OCI-M1 (cell line): Measurements from ENCODE around the gene TRMT61A.

Experiments used
- DNase-seq: peaks from one replicate; lab custom pipeline; 2025; lab: John Stamatoyannopoulos, UW

The TRMT61A gene

DNA sequence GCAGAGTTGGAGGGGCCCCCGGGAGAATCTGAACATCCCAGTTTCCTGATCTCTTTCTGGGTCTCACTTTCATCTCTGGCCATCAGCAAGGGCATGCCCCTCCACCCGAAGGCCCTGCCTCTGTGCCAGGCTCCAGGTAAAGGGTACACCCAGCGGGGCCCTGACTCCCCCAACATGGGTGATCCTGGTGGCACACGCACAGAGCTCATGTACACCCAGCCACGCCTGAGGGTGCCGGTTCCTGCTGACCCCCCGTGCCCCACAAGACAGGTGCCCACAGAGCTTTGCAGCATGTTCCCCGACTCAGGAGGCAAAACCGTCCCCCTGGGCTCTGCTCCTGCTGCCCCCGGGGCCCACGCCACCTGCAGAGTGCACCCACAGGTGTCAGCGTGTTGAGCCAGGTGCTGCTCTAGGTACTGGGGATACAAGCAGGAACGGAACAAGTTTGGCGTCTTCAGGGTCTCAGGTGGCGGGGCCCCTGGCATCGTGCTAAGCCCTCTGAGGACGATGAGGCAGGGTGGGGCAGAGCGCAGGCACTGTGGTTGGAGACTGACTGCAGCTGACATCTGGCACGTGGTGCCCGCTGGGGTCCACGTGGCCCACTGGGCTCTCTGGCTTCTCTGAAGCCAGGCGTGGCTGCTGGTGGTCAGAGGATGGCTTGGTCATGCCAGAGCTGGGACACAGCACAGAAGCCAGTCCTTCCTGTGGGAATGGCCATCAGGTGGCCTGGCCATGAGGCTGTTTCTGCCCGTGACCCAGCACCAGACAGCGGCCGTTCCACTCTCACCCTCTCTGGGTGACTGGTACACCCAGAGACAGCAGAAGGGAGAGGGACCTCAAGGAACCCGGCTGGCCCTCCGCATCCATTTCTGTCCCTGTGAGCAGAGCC is 19.7 kb downstream of the TRMT61A start:
- DNase-seq: no peak

DNA sequence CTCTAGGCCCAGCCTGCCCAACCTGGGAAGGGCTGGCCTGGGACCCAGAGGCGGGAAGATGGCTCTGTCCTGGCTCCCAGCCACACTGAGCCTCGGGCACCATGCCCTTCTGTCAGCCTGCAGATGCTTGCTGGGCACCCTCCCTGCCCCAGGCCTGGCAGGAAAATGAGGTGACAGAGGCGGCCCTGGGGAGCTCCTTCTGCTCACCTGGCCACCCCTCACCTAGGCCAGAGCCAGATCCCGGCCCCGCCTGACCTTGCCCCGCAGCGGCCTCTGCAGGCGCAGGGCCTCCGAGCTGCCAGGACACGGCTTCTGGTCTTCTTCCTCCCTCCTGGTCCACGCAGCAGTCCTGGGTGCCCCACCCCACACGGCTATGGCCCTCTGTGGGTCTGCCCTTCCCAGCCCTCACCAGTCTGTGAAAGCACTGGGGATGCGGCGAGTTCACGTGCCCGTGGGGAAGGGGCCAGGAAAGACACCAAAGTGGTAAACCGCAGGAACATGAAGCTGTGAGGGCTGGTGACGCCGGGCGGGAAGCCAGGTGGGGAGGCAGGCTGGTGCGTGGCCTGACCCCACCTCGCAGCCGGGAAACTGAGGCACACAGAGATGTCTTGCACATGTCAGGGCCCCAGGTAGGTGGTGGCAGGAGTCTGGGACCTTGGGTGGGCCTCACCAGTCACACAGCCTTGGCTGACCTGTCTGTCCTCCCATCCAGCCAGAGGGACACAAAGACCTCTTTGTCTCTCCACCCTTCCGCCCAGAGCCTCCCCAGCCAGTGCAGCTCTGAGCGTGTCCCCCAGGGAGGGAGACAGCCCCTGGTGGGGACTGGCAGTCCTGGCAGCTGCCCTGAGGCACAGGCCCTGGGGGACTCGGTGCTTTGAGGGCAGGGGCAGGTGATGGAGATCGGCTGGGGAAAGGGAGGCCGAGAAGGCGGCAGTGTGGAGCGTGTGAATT is 20.6 kb downstream of the TRMT61A start:
- no peak for DNase-seq

DNA sequence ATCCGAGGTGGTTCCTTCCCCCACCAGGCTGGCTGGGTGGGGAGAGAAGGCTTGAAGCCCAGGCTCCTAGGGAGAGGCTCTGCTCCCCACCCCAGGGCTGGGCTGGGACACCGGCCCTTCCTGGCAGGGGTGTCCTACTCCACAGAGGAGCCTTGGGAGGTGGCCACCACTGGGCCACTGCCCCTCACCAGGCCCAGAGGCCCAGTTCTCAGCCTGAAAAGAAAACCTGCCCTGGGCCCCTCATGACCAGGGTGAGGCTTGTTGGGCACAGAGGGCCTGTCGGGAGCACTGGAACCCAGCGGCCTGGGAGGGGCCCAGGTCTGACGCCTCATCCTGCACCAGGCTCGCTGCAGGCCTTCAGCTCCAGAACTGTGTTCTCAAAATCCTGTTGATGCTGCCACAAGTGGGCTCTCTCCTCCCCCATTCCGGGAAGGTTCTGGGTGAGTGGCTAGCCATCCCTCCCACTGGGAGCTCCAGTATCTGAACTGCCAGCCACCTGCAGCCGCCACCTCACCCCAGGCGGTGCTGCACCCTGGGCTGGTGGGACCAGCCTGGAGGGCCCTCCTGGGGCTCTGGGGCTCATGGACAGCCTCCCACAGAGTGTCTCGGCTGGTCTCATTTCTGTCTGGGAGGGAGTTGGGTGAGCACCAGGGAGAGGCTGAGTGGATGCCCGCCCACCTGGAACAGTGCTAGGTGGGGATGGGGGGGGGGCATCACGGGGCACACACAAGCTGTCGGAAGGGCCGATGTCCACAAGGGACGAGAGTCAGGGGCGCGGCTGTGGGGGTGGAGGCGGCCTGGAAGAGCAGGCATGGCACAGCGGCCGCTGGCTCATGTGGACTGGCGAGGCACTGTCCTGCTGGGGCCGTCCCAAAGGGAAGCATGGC is 21.7 kb downstream of the TRMT61A start:
- no peak for DNase-seq

DNA sequence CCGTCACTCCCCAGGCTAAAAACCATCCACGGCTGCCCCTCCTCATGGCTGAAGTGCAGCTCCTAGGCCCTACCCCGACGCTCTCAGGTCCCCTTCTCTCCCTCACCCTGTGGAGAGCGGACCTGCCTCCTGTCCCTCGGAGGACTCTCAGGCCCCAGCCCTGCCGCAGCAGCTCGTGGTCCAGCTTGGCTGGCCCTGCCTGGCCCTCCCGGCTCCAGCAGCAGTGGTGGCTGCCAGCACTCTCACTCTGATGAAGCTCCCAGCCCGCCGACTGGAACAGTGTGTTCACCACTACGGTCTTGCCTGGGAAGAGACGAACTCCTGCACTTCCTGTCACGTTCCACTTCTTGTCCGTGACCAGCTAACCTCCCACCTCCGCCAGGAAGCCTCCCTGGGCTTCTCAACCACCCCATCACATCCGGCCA is 22.4 kb downstream of the TRMT61A start:
- no peak for DNase-seq

DNA sequence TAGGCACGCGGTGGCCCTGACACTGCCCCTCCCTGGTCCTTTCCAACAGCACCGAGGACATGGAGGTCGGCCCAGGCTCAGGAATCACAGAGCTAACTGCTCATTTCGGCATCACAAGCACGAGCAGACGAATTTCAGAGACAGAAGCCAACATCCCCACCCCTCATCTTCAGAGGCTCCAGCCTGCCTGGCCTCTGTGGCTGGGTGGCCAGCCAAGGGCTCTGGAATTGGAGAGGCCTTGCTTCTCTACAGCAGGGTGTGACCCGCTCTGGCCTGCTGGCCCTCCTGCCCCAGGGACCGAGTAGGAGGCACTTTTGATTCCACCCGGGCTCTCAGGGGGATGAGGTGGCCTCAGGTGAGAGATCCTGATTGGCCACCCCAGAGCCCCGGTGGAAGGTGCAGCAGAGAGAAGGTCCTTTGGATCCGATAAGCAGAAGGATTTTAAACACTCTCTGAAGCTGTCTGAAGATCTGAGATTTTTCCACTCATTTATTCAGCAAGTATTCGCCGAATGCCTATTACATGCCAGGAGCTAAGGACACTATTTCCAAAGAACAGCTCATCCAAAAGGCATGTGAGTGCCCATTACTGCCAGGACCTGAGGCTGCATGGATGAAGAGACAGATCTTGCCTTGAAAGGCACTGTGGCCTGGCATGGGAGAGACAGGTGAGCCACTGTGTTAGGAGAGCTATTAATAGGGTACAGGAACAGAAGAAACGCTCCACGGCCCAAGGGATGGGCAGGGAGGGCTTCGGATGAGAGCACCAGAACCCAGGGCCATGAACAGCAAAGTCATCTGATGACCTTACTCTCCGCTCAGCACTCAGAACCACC is 23.2 kb downstream of the TRMT61A start:
- no peak for DNase-seq

DNA sequence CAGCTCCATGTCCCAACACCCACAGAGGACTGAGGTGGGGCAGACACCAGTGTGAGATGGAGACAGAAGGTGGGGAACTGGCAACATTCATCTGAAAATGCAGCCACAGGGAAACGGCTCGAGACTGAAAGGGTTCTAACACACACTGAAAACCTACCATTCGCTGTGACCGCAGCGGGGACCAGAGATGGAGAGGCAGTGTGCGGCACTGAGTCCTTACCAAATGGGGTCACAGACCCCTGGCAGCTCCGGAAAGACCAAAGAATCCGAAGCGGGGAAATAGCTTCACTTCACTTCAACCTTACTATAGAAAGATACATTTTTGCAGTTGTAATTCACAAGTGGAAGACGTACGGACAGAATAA is 23.8 kb downstream of the TRMT61A start:
- DNase-seq: no peak

DNA sequence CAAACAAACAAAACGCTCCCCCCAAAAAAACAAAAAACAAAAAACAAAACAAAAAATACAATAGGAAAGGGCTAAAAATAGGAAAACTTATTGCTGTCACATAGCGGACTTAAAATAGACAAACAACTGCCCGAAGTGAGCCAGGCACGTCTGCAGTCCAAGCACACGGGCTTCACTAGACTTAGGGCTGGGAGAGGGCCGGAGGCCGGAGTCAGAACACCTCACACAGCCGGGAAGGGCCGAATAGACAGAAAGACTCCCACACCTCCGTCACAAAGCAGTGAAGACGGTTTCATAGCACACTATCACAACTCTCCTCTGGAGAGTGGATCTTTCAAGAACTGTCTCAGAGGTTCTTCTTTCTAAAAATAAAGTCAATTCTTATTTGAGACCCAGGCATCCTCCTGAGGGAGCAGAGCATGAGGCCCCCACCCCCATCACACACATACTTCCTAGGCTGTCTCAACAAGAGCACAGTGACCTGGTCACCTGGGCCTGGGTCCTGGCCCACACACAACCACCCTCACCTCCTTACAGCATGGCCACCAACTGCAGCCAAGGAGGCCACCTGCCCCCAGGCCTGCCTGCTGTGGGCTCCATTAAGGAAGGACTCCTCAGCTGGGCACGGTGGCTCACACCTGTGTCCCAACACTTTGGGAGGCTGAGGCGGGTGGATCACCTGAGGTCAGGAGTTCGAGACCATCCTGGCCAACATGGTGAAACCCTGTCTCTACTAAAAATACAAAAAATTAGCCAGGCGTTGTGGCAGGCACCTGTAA is 26.8 kb downstream of the TRMT61A start:
- no peak for DNase-seq

DNA sequence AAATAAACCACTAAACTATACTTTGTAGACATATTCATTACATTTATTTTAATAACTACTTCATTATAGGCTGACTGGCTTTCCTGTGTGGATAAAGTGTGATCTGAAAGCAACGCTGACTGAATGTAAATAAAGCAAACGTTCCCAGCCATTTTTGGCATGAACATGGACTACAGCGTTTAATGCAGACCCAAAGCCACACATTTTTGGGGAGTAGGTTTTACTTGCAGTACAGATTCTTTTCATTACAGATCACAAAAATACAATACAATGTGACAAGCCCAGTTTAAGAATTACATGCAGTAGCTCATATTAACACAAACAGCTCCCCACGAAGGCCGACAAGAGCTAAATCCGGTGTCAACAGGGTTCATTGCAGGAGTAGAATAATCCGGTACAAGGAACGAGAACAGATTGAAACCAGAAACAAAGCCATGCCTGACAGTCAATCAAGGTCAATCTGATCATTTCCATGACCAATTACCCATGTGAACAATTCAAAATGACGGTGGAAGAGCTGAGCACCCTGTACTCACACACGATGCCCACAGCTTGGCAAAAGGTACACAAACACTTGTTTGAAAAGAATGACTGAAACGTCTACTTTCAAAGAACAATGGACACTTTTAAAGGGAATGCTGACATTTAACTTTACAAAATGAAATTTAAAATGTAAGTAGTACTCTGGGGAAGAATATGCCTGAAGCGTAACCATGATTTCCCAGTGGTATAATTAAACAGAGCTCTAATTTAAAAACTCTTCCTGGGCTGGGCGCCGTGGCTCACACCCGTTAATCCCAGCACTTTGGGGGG is 28.2 kb downstream of the TRMT61A start:
- DNase-seq: no peak

DNA sequence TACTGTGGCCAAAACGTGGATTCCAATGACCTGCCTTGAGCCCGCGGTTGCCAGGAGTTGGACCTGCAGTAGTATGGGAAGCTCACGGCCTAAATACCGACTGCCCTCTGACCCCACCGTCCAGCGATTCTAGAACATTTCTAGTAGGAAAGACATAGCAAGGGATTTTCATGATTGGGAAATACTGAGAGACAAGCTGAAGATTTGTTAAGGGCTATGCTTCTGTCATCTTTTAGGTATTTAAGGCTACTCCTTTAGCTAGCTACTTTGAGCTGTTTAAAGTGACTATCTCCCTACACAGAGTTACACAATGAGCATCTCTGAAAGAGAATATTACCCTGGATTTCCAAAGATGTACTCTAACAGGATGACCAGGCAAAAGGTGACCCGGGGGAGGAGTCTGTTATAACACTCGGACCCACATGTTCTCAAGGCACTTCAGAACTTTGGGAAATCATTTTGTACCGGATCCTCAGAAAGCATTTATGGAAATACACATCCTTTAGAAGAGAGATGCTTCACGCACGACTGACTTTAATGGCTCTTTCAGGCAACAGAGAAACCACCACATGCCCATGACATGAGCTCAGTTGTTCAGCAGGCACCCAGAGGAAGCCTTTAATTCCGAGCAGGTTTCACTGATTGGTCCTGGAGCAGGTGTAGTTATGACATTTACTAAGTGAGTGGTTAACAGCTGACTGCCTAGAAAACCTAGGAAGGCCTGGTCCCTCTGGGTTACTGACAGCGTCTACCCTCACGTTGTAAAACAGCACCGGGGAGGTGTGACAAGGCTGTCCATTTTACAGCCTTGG is 29.3 kb downstream of the TRMT61A start:
- DNase-seq: no peak

DNA sequence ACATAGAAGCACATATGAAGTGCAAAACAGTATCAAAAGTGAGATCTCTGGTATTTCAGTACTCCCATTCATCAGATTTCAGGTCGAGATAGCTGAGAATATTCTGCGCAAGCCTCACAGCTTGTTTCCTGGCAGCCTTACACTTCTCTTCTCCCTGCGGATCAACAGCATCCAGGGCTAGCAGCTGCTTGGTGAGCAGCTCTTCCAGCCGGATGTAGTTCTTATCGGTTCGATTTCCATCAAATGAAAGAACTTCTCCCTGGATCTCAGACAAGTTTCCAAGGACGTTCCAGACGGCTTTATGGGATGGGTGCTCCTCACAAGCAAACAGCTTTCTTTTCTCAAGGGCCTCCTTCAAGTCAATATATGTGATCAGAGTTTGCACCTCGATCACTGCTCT is 30.8 kb downstream of the TRMT61A start:
- DNase-seq: no peak

DNA sequence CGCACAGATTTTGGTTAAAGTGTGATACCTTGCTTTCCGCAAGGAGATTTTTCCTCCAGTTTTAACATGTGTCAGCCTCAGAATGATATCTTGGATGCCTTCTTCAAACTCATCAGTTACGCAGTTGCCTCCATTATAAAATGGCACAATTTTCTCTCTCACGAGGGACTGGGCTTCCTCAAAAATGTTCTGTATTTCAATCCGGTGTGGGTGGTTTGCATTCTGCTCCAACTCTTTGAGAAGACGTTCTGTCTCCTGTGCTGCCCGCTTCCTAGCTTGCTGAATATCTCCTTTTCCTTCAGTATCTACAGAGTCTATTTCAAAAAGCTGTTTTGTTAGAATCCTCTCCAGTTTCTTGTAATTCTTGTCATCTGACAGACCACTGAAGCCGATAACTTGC is 31.7 kb downstream of the TRMT61A start:
- no peak for DNase-seq

DNA sequence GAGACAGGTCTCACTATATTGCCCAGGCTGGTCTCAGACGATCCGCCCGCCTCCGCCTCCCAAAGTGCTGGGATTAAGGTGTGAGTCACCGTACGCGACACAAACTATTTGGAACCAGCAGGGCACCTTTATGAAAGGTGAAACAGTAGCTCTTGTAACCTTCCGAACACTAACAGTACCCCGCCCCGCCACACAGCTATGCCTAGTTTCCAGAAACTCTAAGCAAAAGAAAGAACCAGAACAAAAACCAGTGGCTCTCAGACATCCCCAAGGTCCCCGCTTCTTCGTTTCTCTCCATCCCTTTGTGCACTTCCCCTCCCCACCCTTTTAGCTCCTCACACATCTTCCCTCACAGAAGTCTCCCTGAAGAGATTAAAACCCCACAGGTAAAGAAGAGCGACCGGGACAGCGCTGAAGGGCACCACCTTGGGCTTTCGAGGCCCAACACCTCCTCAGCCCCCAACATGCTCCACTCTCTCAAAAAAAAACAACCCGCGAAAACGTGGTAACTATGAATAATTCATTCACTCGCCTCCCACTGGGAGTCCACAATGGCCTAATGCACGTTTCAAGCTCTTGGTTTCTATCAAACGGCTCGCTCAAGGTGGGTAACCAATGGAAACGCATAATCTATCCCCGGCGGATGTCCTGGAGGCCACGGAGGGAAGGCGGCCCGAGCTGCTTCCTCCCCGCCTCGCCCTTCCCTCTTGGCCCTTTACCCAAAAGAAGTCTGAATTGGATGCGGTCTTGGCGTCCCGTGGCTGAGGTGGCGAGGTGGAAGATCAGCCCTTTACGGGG is 32.6 kb downstream of the TRMT61A start:
- peak; percentile 22 for DNase-seq

DNA sequence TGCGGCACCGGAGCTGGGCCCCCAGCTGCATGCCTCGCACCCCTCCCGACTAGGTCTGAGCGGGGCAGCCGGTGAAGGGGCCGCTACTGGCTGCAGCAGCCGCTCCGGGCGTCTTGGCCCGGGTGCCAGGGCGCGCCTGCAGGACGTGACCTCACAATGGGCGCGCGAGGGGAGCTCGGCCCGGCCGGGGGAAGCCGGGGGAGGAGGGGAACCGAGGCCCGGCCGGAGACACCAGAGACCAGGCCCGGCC is 33.1 kb downstream of the TRMT61A start:
- no peak for DNase-seq

DNA sequence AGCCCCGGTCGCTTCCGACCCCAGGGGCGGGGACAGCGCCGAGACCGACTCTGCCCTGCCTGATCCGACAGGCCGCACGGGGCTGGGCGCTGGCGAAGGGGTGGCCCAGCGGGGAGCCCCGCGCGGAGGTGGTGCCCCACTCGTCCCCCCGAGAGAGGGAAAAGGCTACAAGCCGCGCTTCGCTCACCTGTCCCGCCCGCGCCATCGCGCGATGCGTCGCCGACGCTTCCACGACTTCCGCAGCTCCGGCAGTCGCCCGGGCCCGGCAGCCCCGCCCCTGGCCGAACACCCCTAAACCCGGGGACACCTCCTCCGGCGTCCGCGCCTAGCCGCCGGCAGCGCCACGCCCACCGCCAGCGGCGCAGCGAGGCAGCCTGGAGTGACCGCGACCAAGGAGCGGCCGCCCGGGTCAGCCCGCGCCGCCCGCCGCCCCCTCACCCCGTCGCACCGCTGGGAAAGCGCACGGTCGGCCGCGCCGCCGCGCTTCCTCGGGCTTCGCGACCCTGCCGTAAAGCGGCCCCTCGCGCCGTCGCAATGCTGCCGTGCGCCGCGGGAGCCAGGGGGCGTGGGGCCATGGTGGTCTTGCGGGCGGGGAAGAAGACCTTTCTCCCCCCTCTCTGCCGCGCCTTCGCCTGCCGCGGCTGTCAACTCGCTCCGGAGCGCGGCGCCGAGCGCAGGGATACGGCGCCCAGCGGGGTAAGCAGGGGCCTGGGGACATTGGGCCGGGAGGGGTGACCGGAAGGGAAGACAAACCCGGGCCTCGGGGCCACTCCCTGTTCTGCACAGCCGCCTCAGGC is 33.6 kb downstream of the TRMT61A start, which contains the start of the genes BAG5 and COA8:
BAG5 (minus strand) TSS at position 229 of the 797 bp plus-strand sequence. CDS start 1,493 bp downstream, outside the sequence.
COA8 (plus strand) TSS at position 532 of the 797 bp plus-strand sequence; CDS start at position 574, 42 bp downstream.
- peak; percentile 90 for DNase-seq

DNA sequence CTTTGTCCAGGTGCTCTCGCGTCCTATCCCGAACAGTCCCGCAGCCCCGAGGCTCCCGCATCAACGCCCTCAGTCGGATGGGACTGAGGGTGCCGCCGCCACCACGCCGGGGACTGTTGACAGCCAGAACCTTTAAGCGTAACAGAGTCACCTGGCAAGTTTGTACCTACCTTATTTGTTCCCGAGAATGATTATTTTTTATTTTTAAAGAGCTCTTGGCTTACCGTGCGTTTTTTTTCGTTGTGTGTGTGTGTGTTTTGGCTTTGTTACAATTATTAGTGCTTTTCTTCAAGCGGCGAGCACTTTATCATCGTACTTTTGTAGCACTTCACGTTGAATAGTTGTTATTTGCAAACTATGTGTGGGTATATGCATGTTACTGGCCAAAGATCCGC is 34.2 kb downstream of the TRMT61A start:
- no peak for DNase-seq

DNA sequence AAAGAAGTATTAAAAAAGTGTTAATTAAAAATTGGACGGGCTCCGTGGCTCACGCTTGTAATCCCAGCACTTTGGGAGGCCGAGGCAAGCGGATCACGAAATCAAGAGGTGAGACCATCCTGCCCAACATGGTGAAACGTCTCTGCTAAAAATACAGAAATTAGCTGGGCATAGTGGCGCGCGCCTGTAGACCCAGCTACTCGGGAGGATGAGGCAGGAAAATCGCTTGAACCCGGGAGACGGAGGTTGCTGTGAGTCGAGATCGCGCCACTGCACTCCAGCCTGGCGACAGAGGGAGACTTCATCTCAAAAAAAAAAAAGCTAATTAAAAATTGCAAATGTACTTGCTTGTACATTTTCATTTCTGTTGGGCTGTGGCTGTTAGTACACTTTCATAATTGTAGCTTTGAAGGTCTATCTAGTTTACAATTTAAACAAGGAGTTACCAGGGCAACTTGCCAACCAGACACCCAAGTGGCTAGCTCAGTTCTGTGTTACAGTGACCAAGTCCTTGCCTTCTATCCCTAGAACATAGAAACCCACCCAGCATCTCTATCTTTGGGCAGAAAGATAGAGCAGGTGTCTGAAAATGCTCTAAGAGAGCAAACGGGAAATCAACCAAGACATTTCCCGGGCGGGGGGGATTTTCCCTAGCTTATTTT is 35.0 kb downstream of the TRMT61A start:
- DNase-seq: no peak
